HUES6 (cell line): ENCODE results near the gene CSTA.

Source experiments
- H3K27ac ChIP-seq: 2 replicates; pipeline ENCODE4 v1.7.0; 2013; ENCODE audit warnings: low read depth, mild to moderate bottlenecking, low read length, inconsistent platforms
- H3K27me3 ChIP-seq: 2 replicates; pipeline ENCODE4 v1.6.1; 2013; ENCODE audit warnings: low read length; ENCODE audit not compliant: control insufficient read depth, insufficient read depth
- H3K36me3 ChIP-seq: 2 replicates; pipeline ENCODE4 v1.6.1; 2013; ENCODE audit warnings: low read length; ENCODE audit not compliant: control insufficient read depth, insufficient read depth
- H3K4me1 ChIP-seq: 2 replicates; pipeline ENCODE4 v1.6.1; 2013; ENCODE audit warnings: low read length; ENCODE audit not compliant: control insufficient read depth, insufficient read depth
- H3K4me3 ChIP-seq: 2 replicates; pipeline ENCODE4 v1.5.1; 2013; ENCODE audit warnings: low read depth, low read length
- H3K9ac ChIP-seq: one replicate; pipeline ENCODE4 v1.6.1; 2013; ENCODE audit warnings: mild to moderate bottlenecking, low read length
- H3K9me3 ChIP-seq: 2 replicates; pipeline ENCODE4 v1.6.1; 2013; ENCODE audit warnings: low read depth, low read length; ENCODE audit not compliant: control insufficient read depth, insufficient read depth

CSTA gene

GRCh38 chr3:122305818-122306621, 19.0 kb upstream of the CSTA start:
- no peaks in the 10 kb centered on the region for H3K4me1 ChIP-seq
- H3K9ac ChIP-seq, result no peak overlapping the region
- H3K9me3 ChIP-seq, result no peaks in the 10 kb centered on the region
- H3K27ac ChIP-seq, result no peak overlapping the region
- no peaks in the 10 kb centered on the region for H3K27me3 ChIP-seq
- H3K4me3 ChIP-seq, result no peak overlapping the region
- H3K36me3 ChIP-seq, result no peaks in the 10 kb centered on the region

- Histone ChIP-seq H3K27ac (no peak overlapping the region), H3K36me3 (no peaks in the 10 kb centered on the region), H3K4me3 (no peak overlapping the region), H3K4me1 (no peaks in the 10 kb centered on the region), H3K9me3 (no peaks in the 10 kb centered on the region), H3K27me3 (no peaks in the 10 kb centered on the region), H3K9ac (no peak overlapping the region)
Measured at GRCh38 chr3:122306622-122306953, 18.5 kb upstream of the CSTA start.

- H3K36me3 ChIP-seq, result no peaks in the 10 kb centered on the region
- H3K27ac ChIP-seq, result no peak overlapping the region
- H3K27me3 ChIP-seq, result no peaks in the 10 kb centered on the region
- no peak overlapping the region for H3K4me3 ChIP-seq
- H3K9ac ChIP-seq, result no peak overlapping the region
- no peaks in the 10 kb centered on the region for H3K9me3 ChIP-seq
- no peaks in the 10 kb centered on the region for H3K4me1 ChIP-seq
Measured at GRCh38 chr3:122307094-122307687, 17.9 kb upstream of the CSTA start.

- H3K9ac ChIP-seq, result no peak overlapping the region
- no peaks in the 10 kb centered on the region for H3K4me1 ChIP-seq
- no peak overlapping the region for H3K27ac ChIP-seq
- no peaks in the 10 kb centered on the region for H3K9me3 ChIP-seq
- H3K4me3 ChIP-seq, result no peak overlapping the region
- no peaks in the 10 kb centered on the region for H3K27me3 ChIP-seq
- H3K36me3 ChIP-seq, result no peaks in the 10 kb centered on the region
Measured at GRCh38 chr3:122307976-122308375, 17.1 kb upstream of the CSTA start.

- Histone ChIP-seq H3K27ac (no peak overlapping the region), H3K4me3 (no peak overlapping the region), H3K4me1 (no peaks in the 10 kb centered on the region), H3K36me3 (no peaks in the 10 kb centered on the region), H3K9me3 (no peaks in the 10 kb centered on the region), H3K9ac (no peak overlapping the region), H3K27me3 (no peaks in the 10 kb centered on the region)
Measured at GRCh38 chr3:122310361-122310760, 14.7 kb upstream of the CSTA start.

- H3K4me3 ChIP-seq, result no peak overlapping the region
- no peak overlapping the region for H3K9ac ChIP-seq
- no peak overlapping the region for H3K27ac ChIP-seq
- H3K4me1 ChIP-seq, result no peaks in the 10 kb centered on the region
- H3K36me3 ChIP-seq, result no peaks in the 10 kb centered on the region
- no peaks in the 10 kb centered on the region for H3K9me3 ChIP-seq
- H3K27me3 ChIP-seq, result no peaks in the 10 kb centered on the region
Measured at GRCh38 chr3:122312826-122313225, 12.2 kb upstream of the CSTA start.

GRCh38 chr3:122313281-122313680, 11.8 kb upstream of the CSTA start:
- no peaks in the 10 kb centered on the region for H3K9me3 ChIP-seq
- H3K4me3 ChIP-seq, result no peak overlapping the region
- no peak overlapping the region for H3K9ac ChIP-seq
- no peaks in the 10 kb centered on the region for H3K4me1 ChIP-seq
- H3K27ac ChIP-seq, result no peak overlapping the region
- no peaks in the 10 kb centered on the region for H3K27me3 ChIP-seq
- no peaks in the 10 kb centered on the region for H3K36me3 ChIP-seq

- no peaks in the 10 kb centered on the region for H3K36me3 ChIP-seq
- H3K4me1 ChIP-seq, result no peaks in the 10 kb centered on the region
- H3K9me3 ChIP-seq, result peaks cover 4% of the 10 kb centered on the region; the same call in 1 of the 2 replicates
- H3K27me3 ChIP-seq, result no peaks in the 10 kb centered on the region
- H3K27ac ChIP-seq, result no peak overlapping the region
- no peak overlapping the region for H3K9ac ChIP-seq
- no peak overlapping the region for H3K4me3 ChIP-seq
Measured at GRCh38 chr3:122314228-122314876, 10.7 kb upstream of the CSTA start.

- Histone ChIP-seq H3K27ac (no peak overlapping the region), H3K9ac (no peak overlapping the region), H3K9me3 (peaks cover 7% of the 10 kb centered on the region; the same call in 1 of the 2 replicates), H3K4me1 (no peaks in the 10 kb centered on the region), H3K36me3 (no peaks in the 10 kb centered on the region), H3K27me3 (no peaks in the 10 kb centered on the region), H3K4me3 (no peak overlapping the region)
Measured at GRCh38 chr3:122315619-122316018, 9.4 kb upstream of the CSTA start.

- Histone ChIP-seq H3K4me1 (no peaks in the 10 kb centered on the region), H3K4me3 (no peak overlapping the region), H3K27ac (no peak overlapping the region), H3K27me3 (no peaks in the 10 kb centered on the region), H3K9me3 (peaks cover 7% of the 10 kb centered on the region; the same call in 1 of the 2 replicates), H3K9ac (no peak overlapping the region), H3K36me3 (no peaks in the 10 kb centered on the region)
Measured at GRCh38 chr3:122316368-122316767, 8.7 kb upstream of the CSTA start.

GRCh38 chr3:122318620-122319019, 6.4 kb upstream of the CSTA start:
- no peak overlapping the region for H3K27ac ChIP-seq
- H3K9me3 ChIP-seq, result peaks cover 7% of the 10 kb centered on the region; the same call in 1 of the 2 replicates
- H3K36me3 ChIP-seq, result no peaks in the 10 kb centered on the region
- H3K9ac ChIP-seq, result no peak overlapping the region
- no peaks in the 10 kb centered on the region for H3K4me1 ChIP-seq
- H3K4me3 ChIP-seq, result no peak overlapping the region
- H3K27me3 ChIP-seq, result no peaks in the 10 kb centered on the region
